HG03575 (cell line): ENCODE results near the gene RBMS2.
"Not testable (repeated sequence)": the region's sequence is repeated elsewhere in the genome, so short reads cannot be mapped to it uniquely, and the experiment has no call there.

ENCODE experiments used
- ATAC-seq: cut with Tn5 transposase; IDR thresholded peaks from one replicate; pipeline ENCODE4 v1.9.1; 2021; ENCODE audit not compliant: unreplicated experiment, insufficient number of reproducible peaks, low FRiP score; ENCODE audit errors: extremely low read depth

RBMS2 gene

DNA sequence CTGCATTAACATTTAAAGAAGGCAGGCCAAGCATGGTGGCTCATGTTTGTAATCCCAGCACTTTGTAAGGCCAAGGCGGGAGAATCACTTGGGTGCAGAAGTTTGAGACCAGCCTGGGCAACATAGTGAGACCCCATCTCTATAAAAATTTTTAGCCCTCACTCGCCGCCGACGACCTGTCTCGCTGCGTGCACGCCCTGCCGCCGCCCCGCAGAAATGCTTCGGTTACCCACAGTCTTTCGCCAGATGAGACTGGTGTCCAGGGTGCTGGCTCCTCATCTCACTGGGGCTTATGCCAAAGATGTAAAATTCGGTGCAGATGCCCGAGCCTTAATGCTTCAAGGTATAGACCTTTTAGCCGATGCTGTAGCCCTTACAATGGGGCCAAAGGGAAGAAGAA is 10.8 kb upstream of the RBMS2 start:
- ATAC-seq = no peak

DNA sequence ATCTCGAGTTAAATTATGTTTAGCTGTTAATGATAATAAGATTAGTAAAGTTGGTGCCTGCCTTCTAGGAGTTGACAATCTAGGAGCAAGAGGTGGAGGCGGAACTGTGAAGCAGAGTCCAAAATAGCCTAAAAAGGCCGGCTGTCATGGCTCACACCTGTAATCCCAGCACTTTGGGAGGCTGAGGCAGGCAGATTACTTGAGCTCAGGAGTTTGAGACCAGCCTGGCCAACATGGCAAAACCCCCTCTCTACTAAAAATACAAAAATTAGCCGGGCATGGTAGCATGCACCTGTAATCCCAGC is 7.7 kb upstream of the RBMS2 start:
- not testable (repeated sequence) for ATAC-seq

- no peak for ATAC-seq
These were observed 3.8 kb upstream of the RBMS2 start for GRCh38 chr12:56517854-56518253.

DNA sequence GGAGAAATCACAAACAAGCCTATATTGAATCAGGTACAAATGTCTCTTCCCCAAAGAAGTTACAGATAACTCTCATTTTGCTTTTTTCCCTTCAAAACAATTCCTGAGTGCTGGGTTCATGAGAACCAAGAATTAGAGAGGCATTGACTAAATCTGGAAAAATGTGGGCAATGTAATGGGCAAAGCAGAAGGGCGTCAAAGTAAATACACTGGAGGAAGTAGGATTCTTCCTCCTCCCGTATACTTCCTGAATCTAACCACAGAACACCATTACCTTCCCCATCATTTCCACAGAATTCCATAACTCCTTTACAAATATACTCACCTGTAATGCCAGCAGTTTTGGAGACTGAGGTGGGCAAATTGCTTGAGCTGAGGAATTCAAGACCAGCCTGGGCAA is 3.0 kb upstream of the RBMS2 start:
- no peak for ATAC-seq

- ATAC-seq = no peak
These were observed 1.6 kb upstream of the RBMS2 start for GRCh38 chr12:56520048-56520447.

- no peak for ATAC-seq
These were observed 1.1 kb upstream of the RBMS2 start for GRCh38 chr12:56520506-56520905.

DNA sequence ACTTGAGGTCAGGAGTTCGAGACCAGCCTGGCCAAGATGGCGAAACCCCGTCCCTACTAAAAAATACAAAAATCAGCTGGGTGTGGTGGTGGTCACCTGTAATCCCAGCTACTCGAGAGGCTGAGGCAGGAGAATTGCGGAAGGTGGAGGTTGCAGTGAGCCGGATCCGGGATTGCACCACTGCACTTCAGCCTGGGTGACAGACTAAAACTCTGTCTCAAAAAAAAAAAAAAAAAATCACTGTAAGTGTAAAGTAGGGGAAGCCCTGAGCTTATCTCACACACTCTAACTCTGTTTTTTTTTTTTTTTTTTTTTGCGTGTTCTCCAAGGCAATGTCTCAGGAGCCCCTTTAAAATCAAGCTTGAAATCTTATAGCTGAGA is 421 bp upstream of the RBMS2 start:
- no peak for ATAC-seq

DNA sequence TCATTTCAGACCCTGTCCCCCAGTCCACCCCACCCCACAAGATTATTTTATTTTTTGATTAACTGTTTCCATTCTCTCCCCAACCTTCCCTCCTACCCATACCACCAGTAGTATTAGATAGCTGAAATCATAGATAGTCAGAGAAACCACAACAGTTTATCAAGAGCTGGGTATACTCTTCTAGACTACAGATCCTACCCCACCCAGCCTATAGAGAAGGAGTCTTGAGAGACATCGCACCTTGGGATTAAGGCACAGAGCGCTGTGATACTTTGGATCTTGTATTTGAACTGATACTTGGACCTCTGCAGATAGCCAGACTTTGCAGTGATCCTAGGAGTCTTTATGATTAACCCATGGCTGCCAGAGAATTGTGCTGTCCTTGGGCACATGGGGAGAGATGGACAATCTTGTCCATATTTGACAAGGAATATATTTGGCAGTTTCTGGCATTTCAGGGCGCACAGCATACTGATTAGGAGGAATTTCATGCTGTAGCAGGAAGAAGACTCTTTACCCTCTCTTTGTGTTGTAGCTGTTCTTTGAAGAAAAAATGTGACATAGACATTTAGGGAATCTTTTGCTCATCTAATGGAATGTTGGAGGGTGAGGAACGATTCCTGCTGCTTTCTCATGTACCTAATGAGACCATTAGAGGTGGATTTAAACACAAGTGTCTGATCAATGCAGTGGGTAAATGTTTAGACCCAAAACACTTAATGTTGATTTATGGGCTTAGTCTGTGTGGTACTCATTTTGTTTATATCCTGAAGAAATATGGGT is 982 bp downstream of the RBMS2 start:
- no peak for ATAC-seq

DNA sequence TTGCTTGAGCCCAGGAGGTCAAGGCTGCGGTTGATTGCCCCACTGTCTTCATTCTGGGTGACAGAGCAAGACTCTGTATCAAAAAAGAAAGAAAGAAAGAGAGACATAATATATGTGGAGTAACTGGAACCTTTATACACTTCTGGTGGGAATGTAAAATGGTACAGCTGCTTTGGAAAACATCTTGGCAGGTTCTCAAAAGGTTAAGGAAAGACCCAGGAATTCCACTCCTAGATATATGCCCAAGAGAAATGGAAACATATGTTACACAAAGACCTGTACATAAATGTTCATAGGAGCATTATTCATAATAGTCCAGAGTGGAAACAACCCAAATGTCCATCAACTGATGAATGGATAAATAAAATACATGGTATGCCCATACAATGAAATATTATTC is 7.2 kb downstream of the RBMS2 start:
- no peak for ATAC-seq

DNA sequence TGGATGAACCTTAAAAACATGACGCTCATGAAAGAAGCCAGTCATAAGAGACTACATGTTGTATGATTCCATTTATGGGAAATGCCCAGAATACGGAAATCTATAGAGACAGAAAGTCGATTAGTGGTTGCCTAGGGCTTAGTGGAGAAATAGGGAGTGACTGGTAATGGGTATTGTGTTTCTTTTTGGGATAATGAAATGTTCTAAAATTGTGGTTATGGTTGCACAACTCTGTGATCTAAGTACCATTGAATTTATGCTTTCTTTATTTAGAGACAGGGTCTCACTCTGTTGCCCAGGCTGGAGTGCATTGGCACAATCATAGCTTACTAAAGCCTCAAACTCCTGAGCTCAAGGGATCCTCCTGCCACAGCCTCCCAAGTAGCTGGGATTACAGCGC is 8.0 kb downstream of the RBMS2 start:
- ATAC-seq = no peak

DNA sequence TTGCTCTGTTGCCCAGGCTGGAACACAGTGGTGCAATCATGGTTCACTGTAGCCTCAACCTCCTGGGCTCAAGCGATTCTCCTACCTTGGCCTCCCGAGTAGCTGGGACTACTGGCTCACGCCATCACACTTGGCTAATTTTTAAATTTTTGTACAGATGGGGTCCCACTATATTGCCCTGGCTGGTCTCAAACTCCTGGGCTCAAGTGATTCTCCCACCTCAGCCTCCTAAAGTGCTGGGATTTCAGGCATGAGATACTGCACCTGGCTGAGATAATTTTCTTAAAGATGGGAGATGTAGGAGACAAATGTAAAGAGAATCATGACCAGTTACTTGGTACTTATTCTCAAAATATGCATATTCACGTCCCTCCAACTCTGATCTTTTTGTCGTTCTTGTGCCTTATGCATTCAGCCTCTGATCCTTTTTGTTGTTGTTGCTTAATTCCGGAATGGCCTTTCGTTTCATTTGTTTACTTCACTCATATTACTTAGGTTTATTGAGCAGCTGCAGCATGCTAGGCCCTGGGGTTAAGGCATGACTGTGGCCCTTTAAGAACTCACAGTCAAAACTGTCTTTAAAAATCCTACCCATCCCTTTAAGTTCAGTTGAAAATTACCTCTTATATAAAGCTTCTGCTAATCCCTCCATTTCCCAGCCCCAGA is 8.9 kb downstream of the RBMS2 start:
- ATAC-seq = no peak

GRCh38 chr12:56537546-56537945 is 15.9 kb downstream of the RBMS2 start:
- ATAC-seq = no peak

GRCh38 chr12:56541631-56542030 is 20.0 kb downstream of the RBMS2 start:
- ATAC-seq = no peak

DNA sequence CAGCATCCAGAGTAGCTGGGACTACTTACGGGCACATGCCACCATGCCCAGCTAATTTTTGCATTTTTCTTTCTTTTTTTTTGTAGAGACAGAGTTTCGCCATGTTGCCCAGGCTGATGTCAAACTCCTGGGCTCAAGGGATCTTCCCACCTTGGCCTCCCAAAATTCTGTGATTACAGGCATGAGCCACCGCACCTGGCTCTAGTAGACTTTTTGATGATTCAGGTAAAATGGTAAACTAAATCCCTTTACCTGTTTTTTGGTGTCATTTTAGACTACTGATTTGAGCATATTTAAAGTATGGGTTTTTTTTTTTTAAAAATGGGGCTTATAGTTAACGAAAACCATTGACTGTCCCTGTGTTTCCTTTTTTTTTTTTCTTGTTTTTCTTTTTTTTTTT is 20.5 kb downstream of the RBMS2 start:
- no peak for ATAC-seq

GRCh38 chr12:56545023-56545604 is 23.5 kb downstream of the RBMS2 start:
- ATAC-seq = no peak

- ATAC-seq = no peak
These were observed 25.1 kb downstream of the RBMS2 start for GRCh38 chr12:56546680-56547079.

DNA sequence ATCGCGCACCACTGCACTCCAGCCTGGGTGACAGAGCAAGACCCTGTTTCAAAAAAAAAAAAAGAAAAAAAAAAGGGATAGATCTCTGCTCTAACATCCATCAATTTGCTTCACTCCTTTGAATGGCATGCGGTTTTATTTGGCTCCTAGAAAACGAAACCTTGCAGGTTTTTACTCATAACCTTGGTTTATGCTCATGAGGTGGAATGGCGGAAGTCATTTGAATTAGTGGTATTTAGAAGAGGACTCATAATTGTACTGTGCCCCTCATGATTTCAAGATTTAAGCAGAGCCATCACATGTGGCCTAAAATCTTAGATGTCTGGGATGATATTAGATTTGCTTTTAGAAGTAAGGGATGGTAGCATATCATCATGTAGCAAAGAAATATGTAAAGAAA is 29.4 kb downstream of the RBMS2 start:
- ATAC-seq = no peak

GRCh38 chr12:56565510-56566101 is 44.0 kb downstream of the RBMS2 start:
- ATAC-seq = no peak

DNA sequence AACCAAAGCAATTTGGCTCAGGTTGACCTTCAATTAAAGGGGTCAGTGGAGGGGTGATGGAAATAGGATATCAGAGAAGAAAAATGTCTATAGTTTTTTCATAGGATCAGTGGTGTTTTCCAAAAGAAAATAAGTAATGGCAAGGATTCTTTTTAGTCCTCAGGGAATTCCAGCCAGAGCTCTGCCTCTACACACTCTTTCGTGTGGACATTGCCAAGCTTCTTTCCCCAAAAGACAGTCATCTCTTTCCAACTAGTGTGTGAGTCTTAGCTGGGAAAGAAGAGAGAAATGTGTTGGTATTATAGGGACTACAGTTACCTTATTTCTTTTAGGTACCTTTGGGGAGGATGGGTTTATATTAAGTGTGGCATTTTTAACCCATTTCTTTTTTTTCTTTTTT is 46.5 kb downstream of the RBMS2 start:
- ATAC-seq = no peak

GRCh38 chr12:56571121-56571520 is 49.5 kb downstream of the RBMS2 start:
- no peak for ATAC-seq
